ENCODE measurements around the gene ZBP1. TPM values are rescaled to one million over a fixed set of nuclear protein-coding genes. Genes with fewer than 3 reads are reported as not detected.

The ZBP1 gene
- total RNA-seq, 1 experiment from 2014 or later: 2.9 TPM

GRCh38 chr20:57576002-57576401 lies 44.2 kb downstream of the ZBP1 start:
- Mint-ChIP-seq H3K36me3 (ENCODE audit: insufficient read depth, unreplicated experiment) (no peaks in the 10 kb centered on the region), H3K4me1 (ENCODE audit: low read depth, unreplicated experiment) (no peaks in the 10 kb centered on the region), H3K27ac (ENCODE audit: unreplicated experiment) (no peak overlapping the region), H3K27me3 (ENCODE audit: unreplicated experiment) (peaks cover 21% of the 10 kb centered on the region), H3K9me3 (ENCODE audit: low read depth, unreplicated experiment) (no peaks in the 10 kb centered on the region), H3K4me3 (ENCODE audit: low read depth, unreplicated experiment) (no peak overlapping the region)
- CTCF ChIA-PET: interaction anchor here (1.0 kb wide), 1 partner anchor 11 kb away, joined by 3 read pairs; no protein-coding TSS in a partner anchor
- intact Hi-C loops (cut with micrococcal nuclease; ENCODE audit: unreplicated experiment): no loop called here
- BruUV-seq (replicated peaks): no TSS peak
- no peak for DNase-seq
- no peak for TF ChIP-seq CTCF (IDR thresholded peaks at IDR 0.05; ENCODE audit: unreplicated experiment)

- no peaks in the 10 kb centered on the region for H3K4me1 Mint-ChIP-seq (ENCODE audit: low read depth, unreplicated experiment)
- intact Hi-C loops (cut with micrococcal nuclease; ENCODE audit: unreplicated experiment): no loop called here
- CTCF ChIA-PET: interaction anchor here (0.9 to 1.0 kb wide), 2 partner anchors 12 to 949 kb away, joined by 3 to 4 read pairs; no protein-coding TSS in a partner anchor
- no peaks in the 10 kb centered on the region for H3K9me3 Mint-ChIP-seq (ENCODE audit: low read depth, unreplicated experiment)
- TF ChIP-seq CTCF (IDR thresholded peaks at IDR 0.05; ENCODE audit: unreplicated experiment): no peak
- no TSS peak for BruUV-seq (replicated peaks)
- H3K4me3 Mint-ChIP-seq (ENCODE audit: low read depth, unreplicated experiment): no peak overlapping the region
- H3K27me3 Mint-ChIP-seq (ENCODE audit: unreplicated experiment): peaks cover 10% of the 10 kb centered on the region
- no peak overlapping the region for H3K27ac Mint-ChIP-seq (ENCODE audit: unreplicated experiment)
- no peak for DNase-seq
- no peaks in the 10 kb centered on the region for H3K36me3 Mint-ChIP-seq (ENCODE audit: insufficient read depth, unreplicated experiment)
These were observed 45.3 kb downstream of the ZBP1 start for GRCh38 chr20:57574954-57575353.

- peak; percentile 20 for TF ChIP-seq CTCF (IDR thresholded peaks at IDR 0.05; ENCODE audit: unreplicated experiment)
- Mint-ChIP-seq H3K27me3 (ENCODE audit: unreplicated experiment) (no peaks in the 10 kb centered on the region), H3K4me3 (ENCODE audit: low read depth, unreplicated experiment) (no peak overlapping the region), H3K4me1 (ENCODE audit: low read depth, unreplicated experiment) (no peaks in the 10 kb centered on the region), H3K27ac (ENCODE audit: unreplicated experiment) (no peak overlapping the region), H3K36me3 (ENCODE audit: insufficient read depth, unreplicated experiment) (no peaks in the 10 kb centered on the region), H3K9me3 (ENCODE audit: low read depth, unreplicated experiment) (no peaks in the 10 kb centered on the region)
- DNase-seq: no peak
- CTCF ChIA-PET: interaction anchor here (0.5 kb wide), 1 partner anchor 937 kb away, joined by 3 read pairs; no protein-coding TSS in a partner anchor
- intact Hi-C loops (cut with micrococcal nuclease; ENCODE audit: unreplicated experiment): no loop called here
- BruUV-seq (replicated peaks): no TSS peak
These were observed 46.3 kb downstream of the ZBP1 start for GRCh38 chr20:57573894-57574293.

- BruUV-seq (replicated peaks): no TSS peak
- CTCF ChIA-PET: interaction anchor here (0.5 to 0.7 kb wide), 2 partner anchors 14 to 937 kb away, joined by 3 read pairs; no protein-coding TSS in a partner anchor
- H3K4me3 Mint-ChIP-seq (ENCODE audit: low read depth, unreplicated experiment): no peak overlapping the region
These were observed 47.0 kb downstream of the ZBP1 start for GRCh38 chr20:57573242-57573641.

More at GRCh38 chr20:57573242-57573641, 47.0 kb downstream of the ZBP1 start:
- H3K9me3 Mint-ChIP-seq (ENCODE audit: low read depth, unreplicated experiment): no peaks in the 10 kb centered on the region
- H3K4me1 Mint-ChIP-seq (ENCODE audit: low read depth, unreplicated experiment): no peaks in the 10 kb centered on the region
- no peak overlapping the region for H3K27ac Mint-ChIP-seq (ENCODE audit: unreplicated experiment)
- no peak for TF ChIP-seq CTCF (IDR thresholded peaks at IDR 0.05; ENCODE audit: unreplicated experiment)
- no peaks in the 10 kb centered on the region for H3K27me3 Mint-ChIP-seq (ENCODE audit: unreplicated experiment)
- intact Hi-C loops (cut with micrococcal nuclease; ENCODE audit: unreplicated experiment): no loop called here
- H3K36me3 Mint-ChIP-seq (ENCODE audit: insufficient read depth, unreplicated experiment): no peaks in the 10 kb centered on the region
- DNase-seq: no peak

Data from Calu3 (cell line).